Loucy (cell line): Measurements from ENCODE around the gene AHDC1.

Source experiments
- H2AFZ ChIP-seq: fragments of 200-600 bp; sonication (generic); 2 replicates; pipeline ENCODE4 v1.6.0; 2016; ENCODE audit warnings: antibody characterized with exemption, mild to moderate bottlenecking, low read length, moderate library complexity
- H3F3A ChIP-seq: fragments of 200-600 bp; 2 replicates; pipeline ENCODE4 v1.6.0; 2016; ENCODE audit warnings: antibody characterized with exemption, low read depth, mild to moderate bottlenecking
- H3K27me3 ChIP-seq: fragments of 200-600 bp; sonication (generic); 2 replicates; pipeline ENCODE4 v1.6.1; 2014; ENCODE audit warnings: low read length, mild to moderate bottlenecking; ENCODE audit not compliant: insufficient read depth, poor library complexity, severe bottlenecking
- H3K36me3 ChIP-seq: fragments of 200-600 bp; sonication (generic); 2 replicates; pipeline ENCODE4 v1.6.1; 2016; ENCODE audit warnings: low read length; ENCODE audit not compliant: insufficient read depth
- H3K4me1 ChIP-seq: fragments of 200-600 bp; sonication (generic); 2 replicates; pipeline ENCODE4 v1.5.1; 2014; ENCODE audit warnings: low read length, mild to moderate bottlenecking; ENCODE audit not compliant: insufficient read depth, poor library complexity, severe bottlenecking
- H3K4me2 ChIP-seq: fragments of 200-600 bp; sonication (generic); 2 replicates; pipeline ENCODE4 v1.6.0; 2014; ENCODE audit warnings: antibody characterized with exemption, low read length, low read depth, mild to moderate bottlenecking; ENCODE audit not compliant: poor library complexity, severe bottlenecking
- H3K4me3 ChIP-seq: fragments of 200-600 bp; sonication (generic); 2 replicates; pipeline ENCODE4 v1.5.1; 2014; ENCODE audit warnings: low read length, mild to moderate bottlenecking, mixed read lengths; ENCODE audit not compliant: poor library complexity, severe bottlenecking
- H3K79me2 ChIP-seq: fragments of 200-600 bp; sonication (generic); 2 replicates; pipeline ENCODE4 v1.6.1; 2014; ENCODE audit warnings: low read length; ENCODE audit not compliant: insufficient read depth
- H3K9ac ChIP-seq: fragments of 200-600 bp; sonication (generic); 2 replicates; pipeline ENCODE4 v1.6.0; 2014; ENCODE audit warnings: mild to moderate bottlenecking, low read depth, low read length, moderate library complexity; ENCODE audit not compliant: poor library complexity, severe bottlenecking
- H3K9me2 ChIP-seq: fragments of 200-600 bp; sonication (generic); replicated peaks from 2 replicates; pipeline ENCODE4 v1.6.1; 2016; ENCODE audit warnings: low read depth, low read length, mixed read lengths
- H3K9me3 ChIP-seq: fragments of 200-600 bp; sonication (generic); 2 replicates; pipeline ENCODE4 v1.6.1; 2014; ENCODE audit warnings: mild to moderate bottlenecking, antibody characterized with exemption, low read length, low read depth; ENCODE audit not compliant: insufficient read depth
- H4K20me1 ChIP-seq: fragments of 200-600 bp; sonication (generic); 2 replicates; pipeline ENCODE4 v1.6.0; 2014; ENCODE audit warnings: antibody characterized with exemption, low read length, mild to moderate bottlenecking; ENCODE audit not compliant: insufficient read depth, poor library complexity, severe bottlenecking
- CTCF ChIP-seq: fragments of 200-600 bp; sonication (generic); conservative IDR thresholded peaks from 2 replicates; pipeline ENCODE4 v1.5.1; 2014; ENCODE audit warnings: mild to moderate bottlenecking, antibody characterized with exemption, low read length
- EZH2phosphoT487 ChIP-seq: fragments of 200-600 bp; IDR thresholded peaks from 2 replicates; pipeline ENCODE4 v1.6.1; 2018; ENCODE audit warnings: antibody characterized with exemption, mild to moderate bottlenecking, moderate library complexity, borderline replicate concordance

The AHDC1 gene

DNA sequence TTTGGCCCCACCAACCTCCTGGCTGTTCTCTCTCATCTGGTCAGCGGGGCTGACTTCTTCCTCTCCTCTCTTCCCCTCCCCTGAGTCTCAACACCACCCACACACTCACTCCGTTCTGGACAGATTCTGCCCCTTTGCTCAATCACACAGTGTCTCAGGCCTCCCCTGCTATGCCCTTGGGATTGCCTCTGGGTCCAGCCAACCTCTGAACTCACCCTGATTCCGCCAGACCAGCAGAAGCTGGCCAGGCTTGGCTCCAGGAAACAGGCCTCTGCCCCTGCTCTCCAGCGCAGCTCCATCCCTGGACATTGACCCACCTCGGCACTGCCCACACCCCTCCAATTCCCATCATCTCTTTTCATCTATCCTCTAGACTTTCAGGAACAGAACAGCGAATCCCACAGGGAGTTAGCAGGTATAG is 22.1 kb downstream of the AHDC1 start:
- Histone ChIP-seq H3K4me3 (no peak overlapping the region), H2AFZ (no peak overlapping the region), H3K9me2 (no peaks in the 10 kb centered on the region), H3K4me1 (peaks cover 10% of the 10 kb centered on the region), H3K4me2 (no peak overlapping the region), H4K20me1 (peaks cover 61% of the 10 kb centered on the region), H3K9me3 (no peaks in the 10 kb centered on the region), H3K36me3 (peaks cover 5% of the 10 kb centered on the region; the same call in 1 of the 2 replicates), H3K79me2 (peaks cover 96% of the 10 kb centered on the region), H3K9ac (no peak overlapping the region), H3K27me3 (no peaks in the 10 kb centered on the region), H3F3A (no peaks in the 10 kb centered on the region)
- TF ChIP-seq EZH2phosphoT487 (no peak), CTCF (no peak)

GRCh38 chr1:27577504-27578188 is 26.3 kb downstream of the AHDC1 start:
- Histone ChIP-seq H3K36me3 (peaks cover 10% of the 10 kb centered on the region; the same call in 1 of the 2 replicates), H3K9me2 (no peaks in the 10 kb centered on the region), H2AFZ (no peak overlapping the region), H3K27me3 (no peaks in the 10 kb centered on the region), H3K9ac (no peak overlapping the region), H3K4me1 (peaks cover 31% of the 10 kb centered on the region), H3K79me2 (peaks cover 93% of the 10 kb centered on the region), H3F3A (no peaks in the 10 kb centered on the region), H3K4me2 (peak overlapping the region; percentile 45), H3K9me3 (no peaks in the 10 kb centered on the region), H3K4me3 (no peak overlapping the region), H4K20me1 (peaks cover 59% of the 10 kb centered on the region)
- TF ChIP-seq EZH2phosphoT487 (no peak), CTCF (no peak)

GRCh38 chr1:27576806-27577227 is 27.1 kb downstream of the AHDC1 start:
- H3K79me2 ChIP-seq: peaks cover 93% of the 10 kb centered on the region
- peaks cover 65% of the 10 kb centered on the region for H4K20me1 ChIP-seq
- peak overlapping the region; percentile 45 for H3K4me2 ChIP-seq
- H3K9ac ChIP-seq: no peak overlapping the region
- no peaks in the 10 kb centered on the region for H3K9me3 ChIP-seq
- H3K27me3 ChIP-seq: no peaks in the 10 kb centered on the region
- H2AFZ ChIP-seq: no peak overlapping the region
- H3K4me3 ChIP-seq: no peak overlapping the region
- no peaks in the 10 kb centered on the region for H3K9me2 ChIP-seq
- no peaks in the 10 kb centered on the region for H3F3A ChIP-seq
- H3K36me3 ChIP-seq: peaks cover 8% of the 10 kb centered on the region; the same call in 1 of the 2 replicates
- peaks cover 39% of the 10 kb centered on the region for H3K4me1 ChIP-seq
- TF ChIP-seq EZH2phosphoT487 (no peak), CTCF (no peak)
